K562 (cell line): ENCODE measurements around the gene CMTM4. TPM values are rescaled to one million over a fixed set of nuclear protein-coding genes. Genes with fewer than 3 reads are reported as not detected.

Experiments
- ATAC-seq: fragments of 200-7000 bp; cut with Tn5 transposase; 3 replicates; pipeline ENCODE4 v1.9.1; 2020; ENCODE audit warnings: moderate library complexity
- BruUV-seq: library from RNA; stranded (reverse); fragments of 400-500 nt; replicated peaks from 2 replicates; lab custom pipeline; 2021; lab: Mats Ljungman, UMichigan
- CTCF ChIA-PET: fragments of 300-600 bp; formaldehyde crosslinking; extraction: SDS; loops from one replicate; lab custom pipeline; 2021; ENCODE audit warnings: low intra/inter-chr PET ratio; lab: Yijun Ruan, JAX
- POLR2A ChIA-PET: fragments of 300-600, 350-650 bp; sonication (Branson Sonifier 250); formaldehyde crosslinking; extraction: SDS; loops from one replicate; lab custom pipeline; 2021; ENCODE audit warnings: antibody characterized with exemption, inconsistent platforms; lab: Yijun Ruan, JAX
- DNase-seq, 4 experiments: peaks; one replicate each; pipeline versions ENCODE4 v3.0.0 to v3.0.0-alpha.2; 2011 to 2018; ENCODE audit warnings: low spot score in 3 of 4, mixed read lengths in 3 of 4; ENCODE audit errors: extremely low read depth in 1 of 4
- FAIRE-seq: peaks from 2 replicates; lab custom pipeline; 2011; peaks lifted over from hg19 to GRCh38; lab: Jason Lieb, UNC
- H2AFZ ChIP-seq: 2 replicates; pipeline ENCODE4 v1.6.0; 2011; ENCODE audit warnings: low read depth, low read length, control low read depth, inconsistent platforms
- H3K27ac ChIP-seq: fragments of 200-600 bp; 3 replicates; pipeline ENCODE4 v1.8.0; 2011; ENCODE audit warnings: low read depth, mild to moderate bottlenecking, control low read depth, inconsistent platforms, low read length, moderate library complexity, mixed read lengths; ENCODE audit errors: extremely low read depth
- H3K27me3 ChIP-seq, 2 experiments: fragments of 300-600 bp in 1 of 2; 2 replicates in 1 of 2; 3 replicates in 1 of 2; pipeline versions ENCODE4 v1.6.0 to v1.8.0; 2011; ENCODE audit warnings: inconsistent platforms in 2 of 2, low read length in 2 of 2, mild to moderate bottlenecking in 1 of 2, mixed read lengths in 1 of 2, moderate library complexity in 1 of 2; ENCODE audit not compliant: control insufficient read depth in 2 of 2, insufficient read depth in 2 of 2
- H3K36me3 ChIP-seq: fragments of 300-600 bp; 3 replicates; pipeline ENCODE4 v1.8.0; 2011; ENCODE audit warnings: mild to moderate bottlenecking, low read length, inconsistent platforms; ENCODE audit not compliant: control insufficient read depth, insufficient read depth
- H3K4me1 ChIP-seq, 2 experiments: fragments of 200-600 bp in 1 of 2; replicated peaks in 1 of 2; 2 replicates in 1 of 2; 3 replicates in 1 of 2; pipeline versions ENCODE4 v1.5.1 to v1.8.0; 2011; ENCODE audit warnings: inconsistent platforms in 2 of 2, low read length in 2 of 2, mild to moderate bottlenecking in 1 of 2, mixed read lengths in 1 of 2, moderate library complexity in 1 of 2; ENCODE audit not compliant: control insufficient read depth in 2 of 2, insufficient read depth in 2 of 2
- H3K4me2 ChIP-seq: 2 replicates; pipeline ENCODE4 v1.6.1; 2011; ENCODE audit warnings: low read length, control low read depth, inconsistent platforms, mixed read lengths; ENCODE audit not compliant: insufficient read depth
- H3K4me3 ChIP-seq: fragments of 200-600 bp; sonication (generic), shearing (Covaris generic); 2 replicates; pipeline ENCODE4 v1.5.1; 2016; ENCODE audit warnings: control low read depth, inconsistent platforms
- H3K79me2 ChIP-seq: fragments of 200-600 bp; 3 replicates; pipeline ENCODE4 v1.8.0; 2011; ENCODE audit warnings: low read length, inconsistent platforms; ENCODE audit not compliant: control insufficient read depth, insufficient read depth
- H3K9ac ChIP-seq, 2 experiments: 2 replicates each; pipeline versions ENCODE4 v1.6.0 to v1.6.1; 2011; ENCODE audit warnings: low read depth in 2 of 2, low read length in 2 of 2, control low read depth in 1 of 2, inconsistent platforms in 1 of 2, mild to moderate bottlenecking in 1 of 2, mixed read lengths in 1 of 2; ENCODE audit not compliant: insufficient read depth in 1 of 2
- H3K9me1 ChIP-seq: one replicate; pipeline ENCODE4 v1.6.0; 2011; ENCODE audit warnings: inconsistent platforms, mild to moderate bottlenecking, low read length, moderate library complexity; ENCODE audit not compliant: control insufficient read depth, insufficient read depth
- H3K9me3 ChIP-seq: replicated peaks from 2 replicates; pipeline ENCODE4 v1.5.1; 2011; ENCODE audit warnings: low read depth, low read length, inconsistent platforms; ENCODE audit not compliant: control insufficient read depth, insufficient read depth
- H4K20me1 ChIP-seq: replicated peaks from 2 replicates; pipeline ENCODE4 v1.6.1; 2011; ENCODE audit warnings: low read length, inconsistent platforms, mixed read lengths; ENCODE audit not compliant: control insufficient read depth, insufficient read depth
- ATF7 ChIP-seq: fragments of 450-650 bp; IDR thresholded peaks from 2 replicates; pipeline ENCODE4 v1.7.1; 2014; ENCODE audit warnings: mild to moderate bottlenecking, moderate library complexity
- DDX20 ChIP-seq: fragments of 450-650 bp; IDR thresholded peaks from 2 replicates; pipeline ENCODE4 v1.6.1; 2016; ENCODE audit warnings: missing genetic modification characterization, low read depth, mild to moderate bottlenecking, missing compliant biosample characterization, moderate library complexity
- ETS2 ChIP-seq: IDR thresholded peaks from 2 replicates; pipeline ENCODE4 v1.6.1; 2016; ENCODE audit warnings: borderline replicate concordance, missing genetic modification characterization, mild to moderate bottlenecking, moderate library complexity, missing compliant biosample characterization; ENCODE audit not compliant: poor library complexity, severe bottlenecking
- GATAD2A ChIP-seq: fragments of 450-650 bp; IDR thresholded peaks from 2 replicates; pipeline ENCODE4 v1.6.1; 2017
- NR2C2 ChIP-seq, 2 experiments: fragments of 200-800 bp in 1 of 2; sonication (Bioruptor generic) in 1 of 2; sonication (generic) in 1 of 2; formaldehyde crosslinking in 1 of 2; IDR thresholded peaks; 2 replicates each; pipeline versions ENCODE4 v1.6.1 to v1.8.0; 2016 to 2022; ENCODE audit warnings: mild to moderate bottlenecking in 1 of 2, missing compliant biosample characterization in 1 of 2, missing genetic modification characterization in 1 of 2, missing genetic modification reagents in 1 of 2
- SMARCA4 ChIP-seq: fragments of 450-650 bp; IDR thresholded peaks from 2 replicates; pipeline ENCODE4 v1.6.1; 2016
- TAF15 ChIP-seq: fragments of 200-400 bp; formaldehyde crosslinking; IDR thresholded peaks from 2 replicates; pipeline ENCODE4 v1.6.1; 2017; ENCODE audit warnings: mild to moderate bottlenecking, low read depth, low read length, moderate library complexity
- TAF9B ChIP-seq: fragments of 450-650 bp; IDR thresholded peaks from 2 replicates; pipeline ENCODE4 v1.6.1; 2018; ENCODE audit warnings: mild to moderate bottlenecking; ENCODE audit not compliant: partially characterized antibody
- TAL1 ChIP-seq: fragments of 450-650 bp; IDR thresholded peaks from 2 replicates; pipeline ENCODE4 v1.6.1; 2016; ENCODE audit warnings: mild to moderate bottlenecking
- TFAP4 ChIP-seq: sonication (generic); formaldehyde crosslinking; IDR thresholded peaks from 2 replicates; pipeline ENCODE4 v1.8.0; 2022; ENCODE audit warnings: missing genetic modification reagents, mild to moderate bottlenecking, moderate library complexity, borderline replicate concordance
- THRA ChIP-seq: fragments of 450-650 bp; IDR thresholded peaks from 2 replicates; pipeline ENCODE4 v1.6.1; 2017; ENCODE audit warnings: mild to moderate bottlenecking, moderate library complexity
- USF1 ChIP-seq: sonication (generic); formaldehyde crosslinking; IDR thresholded peaks from 2 replicates; pipeline ENCODE4 v1.9.0; 2022; ENCODE audit warnings: mild to moderate bottlenecking, missing genetic modification reagents
- YY1 ChIP-seq, 3 experiments: IDR thresholded peaks; 2 replicates each; pipeline ENCODE4 v1.6.1; 2011; ENCODE audit warnings: low read length in 2 of 3, mild to moderate bottlenecking in 2 of 3, moderate library complexity in 2 of 3, borderline replicate concordance in 1 of 3, control low read depth in 1 of 3, low read depth in 1 of 3; ENCODE audit not compliant: insufficient read depth in 3 of 3, insufficient replicate concordance in 2 of 3, control insufficient read depth in 1 of 3, insufficient read length in 1 of 3; ENCODE audit errors: extremely low read depth in 1 of 3
- ZBTB12 ChIP-seq: fragments of 250-450 bp; sonication (Bioruptor Pico); IDR thresholded peaks from 2 replicates; pipeline ENCODE4 v1.4.0; 2020
- ZKSCAN3 ChIP-seq: fragments of 250-450 bp; sonication (Bioruptor Pico); IDR thresholded peaks from 2 replicates; pipeline ENCODE4 v1.4.0; 2020
- WGBS: fragments of 100-300 bp; shearing (Covaris generic); methylation state at CpG from one replicate; pipeline ENCODE4 v1.1.6; 2016; ENCODE audit warnings: low coverage, mixed read lengths; ENCODE audit not compliant: insufficient coverage; ENCODE audit errors: missing lambda C conversion rate; 5-methylcytosine and 5-hydroxymethylcytosine counted together
- in situ Hi-C: fragments of 300-500 bp; cut with MboI; formaldehyde crosslinking; loops from 4 replicates; pipeline ENCODE4 v1.15.0; 2018; ENCODE audit warnings: inconsistent platforms, mixed read lengths
- intact Hi-C: fragments of 100-400 bp; cut with micrococcal nuclease; formaldehyde crosslinking; loops from 2 replicates; pipeline ENCODE4 v1.14.2; 2022
- polyA plus RNA-seq, 8 experiments: library from polyadenylated mRNA; depleted of rRNA in 4 of 8; stranded (reverse) in 5 of 8; unstranded in 3 of 8; fragments of >200 nt; fragmentation: Nextera tagmentation in 2 of 8; fragmentation: Illumina TruSeq in 1 of 8; extraction: Ambion mirVana in 2 of 8; extraction: Trizol in 1 of 8; gene quantifications; 2 replicates each; pipeline versions ENCODE4 v1.2.1 to v1.2.3, GENCODE V29; 2011 to 2014; ENCODE audit warnings: inconsistent platforms in 1 of 8, missing spikeins in 1 of 8
- total RNA-seq, 7 experiments: library from RNA; depleted of rRNA in 6 of 7; stranded (reverse); fragments of >200 nt in 6 of 7; fragmentation: Illumina TruSeq in 2 of 7; extraction: Trizol in 2 of 7; gene quantifications; 2 replicates each; pipeline versions ENCODE4 v1.2.1 to v1.2.3, GENCODE V29; 2011 to 2021; ENCODE audit warnings: low replicate concordance in 1 of 7

Gene CMTM4
- total and polyA plus RNA-seq, 9 of the 15 experiments (the other 6 are each of a cell fraction or from before 2014, with no cell fraction given): 2.0 to 21.3 (median 12.5) TPM

GRCh38 chr16:66619534-66620428 lies 76.8 kb downstream of the CMTM4 start:
- no TSS peak for BruUV-seq
- Histone ChIP-seq H2AFZ (peak overlapping the region; percentile 36; the same call in 1 of the 2 replicates), H3K9ac (peak overlapping the region; percentile 35 to 87; a peak in 3 of 4 replicates), H4K20me1 (no peaks in the 10 kb centered on the region), H3K36me3 (peaks cover 41% of the 10 kb centered on the region), H3K4me3 (no peak overlapping the region), H3K27ac (peak overlapping the region; percentile 78), H3K27me3 (no peaks in the 10 kb centered on the region), H3K9me1 (no peaks in the 10 kb centered on the region), H3K79me2 (no peaks in the 10 kb centered on the region), H3K4me1 (peaks cover 40 to 64% of the 10 kb centered on the region in 2 experiments), H3K4me2 (peak overlapping the region; percentile 43; the same call in 1 of the 2 replicates), H3K9me3 (no peaks in the 10 kb centered on the region)
- peak in 2 of 4 experiments; percentile 48 to 75 for DNase-seq
- ChIA-PET POLR2A (interaction anchor here (0.5 to 3.6 kb wide), 10 partner anchors 8 to 363 kb away, joined by 3 to 31 read pairs (median 4); no protein-coding TSS in a partner anchor), CTCF (no interaction called here)
- in situ Hi-C loops (no loop called here), intact Hi-C loops (loop anchor here (5.0 kb wide), 1 partner anchor 78 kb away; the partner anchor contains the start of gene CMTM4)
- peak; percentile 63 for ATAC-seq
- peak; percentile 85 for FAIRE-seq
- 28% methylated on average over 12 of the region's 12 CpGs for WGBS
- TF ChIP-seq TFAP4 (CRISPR knock-in tag): peak; percentile 81; the same call in 1 of the 2 replicates
- TF ChIP-seq ATF7: peak; percentile 44; the same call in 1 of the 2 replicates
- 0 out of 2 replicates have a peak, but pooled peaks have one; percentile 2 for TF ChIP-seq TAL1
- TF ChIP-seq THRA: peak; percentile 78
- TF ChIP-seq ZBTB12 (CRISPR knock-in tag): peak; percentile 19; the same call in 1 of the 2 replicates
- no peak for TF ChIP-seq NR2C2 (CRISPR knock-in tag; IDR thresholded peaks at IDR 0.05)
- peak; percentile 64; the same call in 1 of the 2 replicates for TF ChIP-seq NR2C2 (tag; IDR thresholded peaks at IDR 0.05)
- peak; percentile 48; the same call in 1 of the 2 replicates for TF ChIP-seq USF1 (CRISPR knock-in tag)
- 0 out of 2 replicates have a peak, but pooled peaks have one; percentile 11 for TF ChIP-seq SMARCA4
- 0 out of 2 replicates have a peak, but pooled peaks have one; percentile 32 for TF ChIP-seq GATAD2A
- no peak for TF ChIP-seq TAF15
- peak in 1 of 3 experiments; percentile 8 for TF ChIP-seq YY1 (IDR thresholded peaks at IDR 0.05; ENCODE audit: borderline replicate concordance in 1 of 3, control insufficient read depth in 1 of 3, extremely low read depth in 1 of 3, insufficient read depth in 3 of 3, insufficient read length in 1 of 3, insufficient replicate concordance in 2 of 3, low read depth in 1 of 3, low read length in 2 of 3)
- TF ChIP-seq ETS2 (tag): no peak
- peak; percentile 10; the same call in 1 of the 2 replicates for TF ChIP-seq DDX20 (tag)
- no peak for TF ChIP-seq TAF9B
- TF ChIP-seq ZKSCAN3 (CRISPR knock-in tag): no peak
